ENCODE results near the gene WIZ.

- TF ChIP-seq EP300 (IDR thresholded peaks at IDR 0.05), result no peak
- TF ChIP-seq, protein P1, sequence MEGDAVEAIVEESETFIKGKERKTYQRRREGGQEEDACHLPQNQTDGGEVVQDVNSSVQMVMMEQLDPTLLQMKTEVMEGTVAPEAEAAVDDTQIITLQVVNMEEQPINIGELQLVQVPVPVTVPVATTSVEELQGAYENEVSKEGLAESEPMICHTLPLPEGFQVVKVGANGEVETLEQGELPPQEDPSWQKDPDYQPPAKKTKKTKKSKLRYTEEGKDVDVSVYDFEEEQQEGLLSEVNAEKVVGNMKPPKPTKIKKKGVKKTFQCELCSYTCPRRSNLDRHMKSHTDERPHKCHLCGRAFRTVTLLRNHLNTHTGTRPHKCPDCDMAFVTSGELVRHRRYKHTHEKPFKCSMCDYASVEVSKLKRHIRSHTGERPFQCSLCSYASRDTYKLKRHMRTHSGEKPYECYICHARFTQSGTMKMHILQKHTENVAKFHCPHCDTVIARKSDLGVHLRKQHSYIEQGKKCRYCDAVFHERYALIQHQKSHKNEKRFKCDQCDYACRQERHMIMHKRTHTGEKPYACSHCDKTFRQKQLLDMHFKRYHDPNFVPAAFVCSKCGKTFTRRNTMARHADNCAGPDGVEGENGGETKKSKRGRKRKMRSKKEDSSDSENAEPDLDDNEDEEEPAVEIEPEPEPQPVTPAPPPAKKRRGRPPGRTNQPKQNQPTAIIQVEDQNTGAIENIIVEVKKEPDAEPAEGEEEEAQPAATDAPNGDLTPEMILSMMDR (IDR thresholded peaks at IDR 0.05), result no peak
These were observed 6.2 kb upstream of the WIZ start for GRCh38 chr19:15455996-15456395.

Measured in gastroesophageal sphincter (tissue), 3 donors.